Stomach (tissue), 9 donors: Measurements from ENCODE around the gene IPO4. TPM values are rescaled to one million over a fixed set of nuclear protein-coding genes. Genes with fewer than 3 reads are reported as not detected.

Experiments
- DNase-seq, 2 donors: peaks; one replicate each; pipeline versions ENCODE4 v3.0.0 to v3.0.0-alpha.2; 2013 to 2019
- H3K27ac ChIP-seq, 5 donors: fragments of 200-600 bp in 4 of 5; sonication (generic) in 4 of 5; one replicate each; pipeline ENCODE4 v1.5.1; 2013 to 2019; ENCODE audit warnings: mild to moderate bottlenecking in 1 of 5, moderate library complexity in 1 of 5
- H3K27me3 ChIP-seq, 3 donors: fragments of 200-600 bp; sonication (generic); one replicate each; pipeline ENCODE4 v1.5.1; 2017 to 2019; ENCODE audit warnings: mixed run types in 1 of 3
- H3K36me3 ChIP-seq, 4 donors: fragments of 200-600 bp; sonication (generic); 1 replicate in 3 of 4; 2 replicates in 1 of 4; pipeline ENCODE4 v1.5.1; 2016 to 2019
- H3K4me1 ChIP-seq, 4 donors: fragments of 200-600 bp; sonication (generic); one replicate each; pipeline ENCODE4 v1.5.1; 2016 to 2019
- H3K4me3 ChIP-seq, 4 donors: fragments of 200-600 bp; sonication (generic) in 3 of 4; one replicate each; pipeline ENCODE4 v1.5.1; 2016 to 2019; ENCODE audit warnings: mild to moderate bottlenecking in 1 of 4
- H3K9me3 ChIP-seq, 4 donors: fragments of 200-600 bp; sonication (generic); one replicate each; pipeline ENCODE4 v1.5.1; 2016 to 2019
- EP300 ChIP-seq: sonication (generic); formaldehyde crosslinking; IDR thresholded peaks from one replicate; pipeline ENCODE4 v1.6.1; 2017; ENCODE audit warnings: antibody characterized with exemption
- POLR2A ChIP-seq, 4 donors: fragments of 450-650 bp; IDR thresholded peaks; one replicate each; pipeline ENCODE4 v1.6.1; 2016; ENCODE audit warnings: antibody characterized with exemption in 4 of 4, control low read depth in 2 of 4, mild to moderate bottlenecking in 1 of 4, moderate library complexity in 1 of 4
- POLR2AphosphoS5 ChIP-seq, 3 donors: sonication (generic); formaldehyde crosslinking; IDR thresholded peaks; one replicate each; pipeline ENCODE4 v1.6.1; 2016; ENCODE audit warnings: antibody characterized with exemption in 3 of 3
- WGBS, 5 donors: extraction: QIAGEN DNeasy Blood & Tissue Kit in 3 of 5; methylation state at CpG; one replicate each; pipeline versions ENCODE4 v1.1.5 to v1.1.7; 2013 to 2018; 5-methylcytosine and 5-hydroxymethylcytosine counted together
- intact Hi-C: fragments of 100-400 bp; cut with DNase I; formaldehyde crosslinking; loops from one replicate; pipeline ENCODE4 v1.15.1; 2023; ENCODE audit warnings: low total_unique reads
- polyA plus RNA-seq, 3 donors: library from polyadenylated mRNA; stranded (reverse); fragments of 200-250 nt; gene quantifications; one replicate each; pipeline ENCODE4 v1.2.3, GENCODE V29; 2013
- total RNA-seq, 5 donors: library from RNA; depleted of rRNA; stranded (reverse); fragments of >200 nt; gene quantifications; one replicate each; pipeline versions ENCODE4 v1.1.0 to v1.2.3, GENCODE V29; 2014 to 2016
- TF ChIP-seq, protein P1 (sequence below), 7 experiments: fragments of 450-650 bp in 4 of 7; fragments of 200-600 bp in 3 of 7; sonication (generic) in 3 of 7; IDR thresholded peaks; one replicate each; pipeline ENCODE4 v1.5.1; 2016 to 2019; ENCODE audit warnings: antibody characterized with exemption in 7 of 7, control low read depth in 2 of 7, mild to moderate bottlenecking in 1 of 7
- donor health status: healthy with polysubstance abuse.
- donor health status: Bipolar disorder and iron deficiency.
- donor health status: healthy.

Gene IPO4
- total and polyA plus RNA-seq, 8 donors: 9.3 to 227 (median 14.9) TPM

DNA sequence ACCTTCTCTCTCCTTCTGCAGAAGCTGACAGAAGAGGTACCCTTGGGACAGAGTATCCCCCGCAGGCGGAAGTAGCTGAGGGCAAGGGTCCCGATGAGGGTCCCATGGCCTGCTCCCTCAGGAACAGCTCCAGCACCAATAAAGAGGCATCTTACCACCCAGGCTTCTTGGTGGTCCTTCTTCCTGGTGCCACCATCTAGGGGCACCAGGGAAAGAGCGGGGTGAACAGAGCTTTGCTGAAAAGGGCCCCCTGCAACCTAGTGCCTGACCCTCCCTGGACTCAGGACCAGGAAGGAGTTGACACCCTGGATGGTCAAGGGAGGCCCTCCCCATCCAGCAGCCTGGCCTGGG, 28.1 kb downstream of the IPO4 start:
- intact Hi-C loops: no loop called here
- WGBS, 5 donors: 87 to 96% (median 94%) methylated on average over 4 of the region's 4 CpGs
- Histone ChIP-seq H3K27ac (peak overlapping the region; percentile 41 to 97 (median 95)), H3K4me3 (peak overlapping the region in 1 of 4 donors; percentile 71), H3K9me3 (no peaks in the 10 kb centered on the region), H3K4me1 (peaks cover 26 to 52% (median 45%) of the 10 kb centered on the region in 4 donors), H3K36me3 (peaks cover 62 to 81% (median 76%) of the 10 kb centered on the region in 4 donors), H3K27me3 (no peaks in the 10 kb centered on the region)
- DNase-seq: no peak
- TF ChIP-seq EP300 (no peak), POLR2AphosphoS5 (IDR thresholded peaks at IDR 0.05) (no peak), POLR2A (IDR thresholded peaks at IDR 0.05) (no peak)
- TF ChIP-seq, protein P1, sequence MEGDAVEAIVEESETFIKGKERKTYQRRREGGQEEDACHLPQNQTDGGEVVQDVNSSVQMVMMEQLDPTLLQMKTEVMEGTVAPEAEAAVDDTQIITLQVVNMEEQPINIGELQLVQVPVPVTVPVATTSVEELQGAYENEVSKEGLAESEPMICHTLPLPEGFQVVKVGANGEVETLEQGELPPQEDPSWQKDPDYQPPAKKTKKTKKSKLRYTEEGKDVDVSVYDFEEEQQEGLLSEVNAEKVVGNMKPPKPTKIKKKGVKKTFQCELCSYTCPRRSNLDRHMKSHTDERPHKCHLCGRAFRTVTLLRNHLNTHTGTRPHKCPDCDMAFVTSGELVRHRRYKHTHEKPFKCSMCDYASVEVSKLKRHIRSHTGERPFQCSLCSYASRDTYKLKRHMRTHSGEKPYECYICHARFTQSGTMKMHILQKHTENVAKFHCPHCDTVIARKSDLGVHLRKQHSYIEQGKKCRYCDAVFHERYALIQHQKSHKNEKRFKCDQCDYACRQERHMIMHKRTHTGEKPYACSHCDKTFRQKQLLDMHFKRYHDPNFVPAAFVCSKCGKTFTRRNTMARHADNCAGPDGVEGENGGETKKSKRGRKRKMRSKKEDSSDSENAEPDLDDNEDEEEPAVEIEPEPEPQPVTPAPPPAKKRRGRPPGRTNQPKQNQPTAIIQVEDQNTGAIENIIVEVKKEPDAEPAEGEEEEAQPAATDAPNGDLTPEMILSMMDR (IDR thresholded peaks at IDR 0.05): no peak

DNA sequence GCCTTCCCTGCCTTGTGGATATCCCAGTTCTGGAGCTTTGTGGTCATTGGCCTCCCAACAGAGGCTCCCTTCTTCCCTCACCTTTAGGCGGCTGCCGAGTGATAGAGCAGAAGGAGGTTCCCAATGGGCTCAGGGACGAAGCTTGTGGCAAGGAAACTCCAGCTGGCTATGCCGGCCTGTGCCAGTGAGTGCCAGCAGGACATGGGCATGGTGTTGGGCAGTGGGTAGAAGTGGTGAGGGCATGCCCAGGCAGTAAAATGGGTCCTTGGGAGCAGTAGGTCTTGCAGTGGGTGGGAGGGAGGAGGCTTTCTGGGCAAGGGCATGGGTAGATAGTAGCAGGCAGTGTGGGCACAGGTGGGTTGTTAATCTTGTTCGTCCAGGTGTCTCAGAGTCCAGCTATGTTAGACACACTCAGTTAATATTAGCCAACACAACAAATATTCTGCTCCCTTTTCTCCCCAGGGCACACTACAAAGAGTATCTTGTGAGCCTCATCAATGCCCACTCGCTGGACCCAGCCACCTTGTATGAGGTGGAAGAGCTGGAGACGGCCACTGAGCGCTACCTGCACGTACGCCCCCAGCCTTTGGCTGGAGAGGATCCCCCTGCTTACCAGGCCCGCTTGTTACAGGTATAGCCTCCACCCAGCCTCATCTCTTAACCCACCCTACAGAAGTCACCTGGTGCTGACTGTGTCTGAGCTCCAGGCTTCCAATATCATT, 28.7 kb downstream of the IPO4 start:
- H3K4me3 ChIP-seq: no peak overlapping the region
- H3K9me3 ChIP-seq: no peaks in the 10 kb centered on the region
- H3K4me1 ChIP-seq: peaks cover 26 to 46% (median 40%) of the 10 kb centered on the region in 4 donors
- peaks cover 62 to 81% (median 76%) of the 10 kb centered on the region in 4 donors for H3K36me3 ChIP-seq
- H3K27ac ChIP-seq: peak overlapping the region; percentile 16 to 97 (median 95)
- TF ChIP-seq POLR2AphosphoS5 (IDR thresholded peaks at IDR 0.05) (no peak), EP300 (no peak), POLR2A (IDR thresholded peaks at IDR 0.05) (no peak)
- TF ChIP-seq, protein P1 (IDR thresholded peaks at IDR 0.05): no peak
- 78 to 89% (median 83%) methylated on average over 11 of the region's 11 CpGs for WGBS, 5 donors
- no peak for DNase-seq
- H3K27me3 ChIP-seq: no peaks in the 10 kb centered on the region
- intact Hi-C loops: no loop called here

DNA sequence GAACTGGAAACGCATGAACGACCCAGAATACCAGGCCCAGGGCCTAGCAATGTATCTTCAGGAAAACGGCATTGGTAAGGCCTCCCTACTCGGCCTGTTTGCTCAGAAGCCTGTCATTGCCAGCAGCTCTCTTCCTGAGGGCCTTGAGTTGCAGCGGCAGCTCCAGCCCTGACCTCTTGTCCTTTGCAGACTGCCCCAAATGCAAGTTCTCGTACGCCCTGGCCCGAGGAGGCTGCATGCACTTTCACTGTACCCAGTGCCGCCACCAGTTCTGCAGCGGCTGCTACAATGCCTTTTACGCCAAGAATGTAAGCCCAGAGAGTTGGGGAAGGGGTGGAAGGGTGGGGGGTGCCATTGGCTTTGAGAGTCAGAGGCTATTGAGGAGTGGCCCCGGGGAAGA, 31.3 kb downstream of the IPO4 start:
- H3K36me3 ChIP-seq: peaks cover 47 to 82% (median 79%) of the 10 kb centered on the region in 4 donors
- H3K27me3 ChIP-seq: no peaks in the 10 kb centered on the region
- H3K4me1 ChIP-seq: peaks cover 12 to 20% (median 16%) of the 10 kb centered on the region in 4 donors
- intact Hi-C loops: no loop called here
- H3K27ac ChIP-seq: no peak overlapping the region
- no peak for DNase-seq
- no peak for TF ChIP-seq EP300
- TF ChIP-seq, protein P1 (IDR thresholded peaks at IDR 0.05): no peak
- no peak for TF ChIP-seq POLR2A (IDR thresholded peaks at IDR 0.05)
- TF ChIP-seq POLR2AphosphoS5 (IDR thresholded peaks at IDR 0.05): no peak
- H3K4me3 ChIP-seq: no peak overlapping the region
- no peaks in the 10 kb centered on the region for H3K9me3 ChIP-seq
- 88 to 94% (median 90%) methylated on average over 12 of the region's 12 CpGs for WGBS, 5 donors

DNA sequence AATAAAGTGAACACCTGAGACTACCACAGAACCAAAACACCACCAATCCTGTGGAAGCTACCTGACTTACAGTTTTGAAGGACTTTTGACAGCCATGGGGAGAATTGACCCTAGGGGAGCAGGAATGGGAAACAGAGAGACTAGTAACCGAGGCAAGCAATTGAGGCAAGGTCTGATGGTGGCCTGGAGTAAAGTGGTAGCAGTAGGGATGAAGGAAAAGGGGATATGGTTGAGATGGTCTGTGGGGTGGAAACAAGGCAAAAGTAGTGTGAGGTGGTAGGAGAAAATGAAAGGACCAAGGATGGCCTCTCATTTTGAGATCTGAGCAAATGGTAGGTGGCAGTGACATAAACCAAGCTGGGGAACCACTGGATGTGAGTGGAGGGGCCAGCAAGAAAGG, 31.8 kb downstream of the IPO4 start:
- Histone ChIP-seq H3K9me3 (no peaks in the 10 kb centered on the region), H3K36me3 (peaks cover 49 to 87% (median 83%) of the 10 kb centered on the region in 4 donors), H3K27ac (no peak overlapping the region), H3K27me3 (no peaks in the 10 kb centered on the region), H3K4me1 (peaks cover 9 to 15% (median 11%) of the 10 kb centered on the region in 4 donors), H3K4me3 (no peak overlapping the region)
- intact Hi-C loops: no loop called here
- WGBS, 5 donors: 84 to 94% (median 92%) methylated on average over 1 of the region's 1 CpG
- no peak for TF ChIP-seq POLR2A (IDR thresholded peaks at IDR 0.05)
- TF ChIP-seq, protein P1 (IDR thresholded peaks at IDR 0.05): no peak
- TF ChIP-seq EP300: no peak
- TF ChIP-seq POLR2AphosphoS5 (IDR thresholded peaks at IDR 0.05): no peak
- no peak for DNase-seq
